Right renal pelvis (tissue), 4 donors: ENCODE results near the gene ATAD3A. TPM values are rescaled to one million over a fixed set of nuclear protein-coding genes. Genes with fewer than 3 reads are reported as not detected.
"Not testable (repeated sequence)": the region's sequence is repeated elsewhere in the genome, so short reads cannot be mapped to it uniquely, and the experiment has no call there.

Experiments
- DNase-seq, 4 donors: peaks; one replicate each; pipeline ENCODE4 v3.0.0-alpha.2; 2013; ENCODE audit warnings: low read depth in 4 of 4, low spot score in 3 of 4, missing footprints in 1 of 4
- polyA plus RNA-seq, 4 donors: library from polyadenylated mRNA; unstranded; fragments of 120-200 nt; gene quantifications; one replicate each; pipeline ENCODE4 v1.2.1, GENCODE V29; 2013; ENCODE audit not compliant: insufficient read length in 4 of 4

The ATAD3A gene
- polyA plus RNA-seq, 4 donors = 20.2 to 25.6 (median 21.4) TPM

- DNase-seq = no peak
These were observed 22.7 kb upstream of the ATAD3A start for GRCh38 chr1:1489231-1489630.

- DNase-seq = no peak
These were observed 22.1 kb upstream of the ATAD3A start for GRCh38 chr1:1489861-1490260.

GRCh38 chr1:1490633-1491230 is 21.2 kb upstream of the ATAD3A start:
- no peak for DNase-seq

GRCh38 chr1:1491601-1492000 is 20.4 kb upstream of the ATAD3A start:
- DNase-seq = no peak

- not testable (repeated sequence) for DNase-seq
These were observed 17.7 kb upstream of the ATAD3A start for GRCh38 chr1:1494311-1494710.

- not testable (repeated sequence) for DNase-seq
These were observed 16.4 kb upstream of the ATAD3A start for GRCh38 chr1:1495461-1495975.

- peak in 3 of 4 donors; percentile 25 to 44 (median 33) for DNase-seq
These were observed 7.1 kb upstream of the ATAD3A start for GRCh38 chr1:1504777-1505365.

GRCh38 chr1:1505366-1505798 is 6.6 kb upstream of the ATAD3A start:
- not testable (repeated sequence) for DNase-seq

GRCh38 chr1:1505801-1506200 is 6.2 kb upstream of the ATAD3A start:
- not testable (repeated sequence) for DNase-seq

GRCh38 chr1:1507305-1507704 is 4.7 kb upstream of the ATAD3A start:
- no peak for DNase-seq

- not testable (repeated sequence) for DNase-seq
These were observed 3.0 kb upstream of the ATAD3A start for GRCh38 chr1:1508775-1509464.

- DNase-seq = not testable (repeated sequence)
These were observed 2.5 kb upstream of the ATAD3A start for GRCh38 chr1:1509465-1509850.

GRCh38 chr1:1510912-1511532 is 940 bp upstream of the ATAD3A start:
- peak in 1 of 4 donors; percentile 1 for DNase-seq

- DNase-seq = not testable (repeated sequence)
These were observed 463 bp downstream of the ATAD3A start for GRCh38 chr1:1512425-1512824.

GRCh38 chr1:1513675-1514074 is 1.7 kb downstream of the ATAD3A start:
- not testable (repeated sequence) for DNase-seq

GRCh38 chr1:1514376-1514775 is 2.4 kb downstream of the ATAD3A start:
- DNase-seq = not testable (repeated sequence)

GRCh38 chr1:1516923-1517322 is 5.0 kb downstream of the ATAD3A start:
- DNase-seq = not testable (repeated sequence)

GRCh38 chr1:1517973-1518620 is 6.1 kb downstream of the ATAD3A start:
- no peak for DNase-seq

- DNase-seq = not testable (repeated sequence)
These were observed 6.7 kb downstream of the ATAD3A start for GRCh38 chr1:1518621-1519007.

GRCh38 chr1:1519805-1520505 is 8.0 kb downstream of the ATAD3A start:
- DNase-seq = not testable (repeated sequence)
